H1 (cell line): ENCODE results near the gene PPP1R11. TPM values are rescaled to one million over a fixed set of nuclear protein-coding genes. Genes with fewer than 3 reads are reported as not detected.

Experiments
- ASH2L ChIP-seq: fragments of 200-600, 300-600 bp; sonication (generic); IDR thresholded peaks from one replicate; pipeline ENCODE4 v1.7.1; 2017; ENCODE audit warnings: low read length
- BACH1 ChIP-seq: IDR thresholded peaks from 2 replicates; pipeline ENCODE4 v1.6.1; 2012; ENCODE audit warnings: low read length, improper control_type of control experiment
- CHD2 ChIP-seq: IDR thresholded peaks from 2 replicates; pipeline ENCODE4 v1.6.1; 2012; ENCODE audit warnings: low read length, improper control_type of control experiment
- CTCF ChIP-seq, 3 experiments: IDR thresholded peaks; 1 replicate in 2 of 3; 2 replicates in 1 of 3; pipeline versions ENCODE4 v1.5.1 to v1.6.1; 2011; ENCODE audit warnings: low read length in 3 of 3, mild to moderate bottlenecking in 3 of 3, inconsistent platforms in 2 of 3, low read depth in 1 of 3, moderate library complexity in 1 of 3; ENCODE audit not compliant: insufficient read depth in 1 of 3; ENCODE audit errors: control extremely low read depth in 1 of 3
- E2F6 ChIP-seq: IDR thresholded peaks from 2 replicates; pipeline ENCODE4 v1.6.1; 2012; ENCODE audit warnings: inconsistent platforms
- EGR1 ChIP-seq: IDR thresholded peaks from 2 replicates; pipeline ENCODE4 v1.6.1; 2011; ENCODE audit warnings: low read depth, low read length, borderline replicate concordance
- GTF2F1 ChIP-seq: IDR thresholded peaks from 2 replicates; pipeline ENCODE4 v1.6.1; 2012; ENCODE audit warnings: low read depth, low read length, improper control_type of control experiment, borderline replicate concordance
- JUN ChIP-seq: IDR thresholded peaks from 2 replicates; pipeline ENCODE4 v1.6.1; 2011; ENCODE audit warnings: low read depth, mild to moderate bottlenecking, improper control_type of control experiment, low read length
- MAFK ChIP-seq: IDR thresholded peaks from 2 replicates; pipeline ENCODE4 v1.6.1; 2012; ENCODE audit warnings: low read depth, mild to moderate bottlenecking, improper control_type of control experiment, low read length
- NANOG ChIP-seq: IDR thresholded peaks from 2 replicates; pipeline ENCODE4 v1.6.1; 2011; ENCODE audit warnings: low read length, low read depth, mild to moderate bottlenecking, inconsistent platforms; ENCODE audit not compliant: insufficient read depth, poor library complexity, severe bottlenecking
- NRF1 ChIP-seq: IDR thresholded peaks from 2 replicates; pipeline ENCODE4 v1.6.1; 2011; ENCODE audit warnings: mild to moderate bottlenecking, low read depth, low read length, improper control_type of control experiment
- POU5F1 ChIP-seq: IDR thresholded peaks from 2 replicates; pipeline ENCODE4 v1.6.1; 2011; ENCODE audit warnings: low read depth, mild to moderate bottlenecking, low read length, moderate library complexity
- RAD21 ChIP-seq, 2 experiments: IDR thresholded peaks in 1 of 2; conservative IDR thresholded peaks in 1 of 2; 2 replicates each; pipeline ENCODE4 v1.6.1; 2011; ENCODE audit warnings: low read depth in 2 of 2, low read length in 2 of 2, improper control_type of control experiment in 1 of 2, inconsistent platforms in 1 of 2, mild to moderate bottlenecking in 1 of 2, moderate library complexity in 1 of 2
- RNF2 ChIP-seq: fragments of 200-900, 300-1000 bp; sonication (generic); IDR thresholded peaks from 2 replicates; pipeline ENCODE4 v1.7.1; 2016; ENCODE audit warnings: borderline replicate concordance, low read depth, mild to moderate bottlenecking, antibody characterized with exemption, low read length; ENCODE audit not compliant: poor library complexity, severe bottlenecking; ENCODE audit errors: missing control alignments
- RXRA ChIP-seq: IDR thresholded peaks from 2 replicates; pipeline ENCODE4 v1.6.1; 2011; ENCODE audit warnings: low read depth, mild to moderate bottlenecking, low read length, moderate library complexity; ENCODE audit not compliant: insufficient read depth
- SIN3A ChIP-seq, 2 experiments: IDR thresholded peaks in 1 of 2; conservative IDR thresholded peaks in 1 of 2; 2 replicates each; pipeline ENCODE4 v1.6.1; 2011 to 2012; ENCODE audit warnings: low read length in 2 of 2, improper control_type of control experiment in 1 of 2, low read depth in 1 of 2, mild to moderate bottlenecking in 1 of 2
- SP1 ChIP-seq: IDR thresholded peaks from 2 replicates; pipeline ENCODE4 v1.6.1; 2011; ENCODE audit warnings: low read depth, low read length
- SP2 ChIP-seq: IDR thresholded peaks from 2 replicates; pipeline ENCODE4 v1.6.1; 2012; ENCODE audit warnings: mild to moderate bottlenecking, low read length, inconsistent platforms
- TAF7 ChIP-seq: optimal IDR thresholded peaks from 2 replicates; pipeline ENCODE3; 2011; ENCODE audit warnings: low read depth, mild to moderate bottlenecking, inconsistent platforms, low read length, moderate library complexity, borderline replicate concordance
- polyA plus RNA-seq, 7 experiments: library from polyadenylated mRNA; depleted of rRNA in 3 of 7; stranded (reverse) in 5 of 7; unstranded in 2 of 7; fragments of >200 nt in 5 of 7; fragments of 200-250 nt in 2 of 7; gene quantifications; 1 replicate in 5 of 7; 2 replicates in 1 of 7; 4 replicates in 1 of 7; pipeline versions ENCODE4 v1.2.1 to v1.2.3, GENCODE V29; 2011 to 2013; ENCODE audit warnings: missing spikeins in 2 of 7, mixed read lengths in 2 of 7
- total RNA-seq: library from RNA; stranded (reverse); fragmentation: NEBNext Ultra II Directional; extraction: Animal tissue kit (Norgen Biotek cat#: 25700); gene quantifications from 2 replicates; pipeline ENCODE4 v1.2.1, GENCODE V29; 2021

PPP1R11 gene
- total and polyA plus RNA-seq, 2 of the 8 experiments (the other 6 are each of a cell fraction or from before 2014, with no cell fraction given), result 26.1 to 32.8 TPM

GRCh38 chr6:30101444-30102413, 34.7 kb downstream of the PPP1R11 start (continued):
- TF ChIP-seq ASH2L (no peak), GTF2F1 (no peak), RNF2 (peak; percentile 31), NRF1 (no peak), CHD2 (no peak), EGR1 (no peak), JUN (no peak), SP1 (no peak), RXRA (no peak), RAD21 (IDR thresholded peaks at IDR 0.05 in 1 of 2, conservative IDR thresholded peaks at IDR 0.05 in 1 of 2; ENCODE audit: low read depth in 2 of 2, low read length in 2 of 2) (0 out of 4 replicates have a peak, but pooled peaks of 1 of the 2 experiments have one; percentile 13), CTCF (IDR thresholded peaks at IDR 0.05; ENCODE audit: control extremely low read depth in 1 of 3, insufficient read depth in 1 of 3, low read depth in 1 of 3, low read length in 3 of 3) (peak in 1 of 3 experiments; percentile 7; a peak in 1 of 4 replicates), E2F6 (peak; percentile 63), TAF7 (no peak), SP2 (no peak), MAFK (no peak), NANOG (no peak), BACH1 (no peak), SIN3A (conservative IDR thresholded peaks at IDR 0.05 in 1 of 2, IDR thresholded peaks at IDR 0.05 in 1 of 2; ENCODE audit: low read depth in 1 of 2, low read length in 2 of 2) (no peak), POU5F1 (no peak)
